ENCODE measurements around the gene SCLY. TPM values are rescaled to one million over a fixed set of nuclear protein-coding genes. Genes with fewer than 3 reads are reported as not detected.
A peak's percentile ranks its signal among the peaks of the same experiment; 100 is the strongest.

The SCLY gene
- total and polyA plus RNA-seq, 2 of the 13 experiments (the other 11 are each of a cell fraction or from before 2014, with no cell fraction given), result 27.9 to 38.6 TPM

- Histone ChIP-seq H3K4me2 (ENCODE audit: low read depth, low read length) (peak overlapping the region; percentile 95), H3K79me2 (ENCODE audit: insufficient read depth, low read length) (no peaks in the 10 kb centered on the region), H3K27ac (ENCODE audit: extremely low read length, insufficient read depth, low read length) (no peak overlapping the region), H2AFZ (ENCODE audit: low read length) (no peak overlapping the region), H3K27me3 (ENCODE audit: control insufficient read depth in 1 of 2, insufficient read depth in 2 of 2, low read length in 2 of 2) (peaks cover 9 to 40% of the 10 kb centered on the region in 2 experiments), H3K4me3 (replicated peaks in 1 of 3; ENCODE audit: insufficient read depth in 1 of 3, low read depth in 2 of 3, low read length in 3 of 3) (peak overlapping the region; percentile 51 to 73 (median 53)), H3K9me3 (ENCODE audit: low read length) (no peaks in the 10 kb centered on the region), H3K9ac (ENCODE audit: insufficient read depth, low read depth, low read length) (peak overlapping the region; percentile 50; the same call in 1 of the 2 replicates), H3K4me1 (ENCODE audit: insufficient read depth, low read length) (peaks cover 56% of the 10 kb centered on the region), H3K36me3 (replicated peaks in 1 of 2; ENCODE audit: control insufficient read depth in 1 of 2, insufficient read depth in 2 of 2, low read length in 2 of 2) (no peaks in the 10 kb centered on the region), H4K20me1 (ENCODE audit: insufficient read depth, low read length) (no peaks in the 10 kb centered on the region)
- intact Hi-C loops (cut with micrococcal nuclease; ENCODE audit: unreplicated experiment), result loop anchor here (1.0 to 5.0 kb wide), 4 partner anchors 46 to 249 kb away; partner anchors contain the start of genes SCLY and UBE2F
- ATAC-seq (peak; percentile 40), FAIRE-seq (no peak), DNase-seq (ENCODE audit: low spot score) (peak; percentile 52)
- CTCF ChIA-PET (ENCODE audit: low intra/inter-chr PET ratio, low total read pairs), result interaction anchor here (1.0 to 1.5 kb wide), 2 partner anchors 183 to 249 kb away, joined by 5 read pairs; no protein-coding TSS in a partner anchor
- no TSS peak for BruUV-seq (replicated peaks)
- in situ Hi-C loops (cut with HindIII; ENCODE audit: extremely low pct_ligation_motif_present, low pct_unique_long_range_greater_than_20kb), result loop anchor here (5.0 kb wide), 1 partner anchor 250 kb away; the partner anchor contains the start of gene RAMP1
- POLR2A ChIA-PET, result interaction anchor here (0.9 to 3.2 kb wide), 3 partner anchors 42 to 249 kb away, joined by 3 to 18 read pairs (median 4); partner anchors contain the start of gene SCLY
- WGBS (ENCODE audit: low lambda C conversion rate), result 65% methylated on average over 24 of the region's 28 CpGs
- TF ChIP-seq PHF5A (CRISPR knock-in tag; IDR thresholded peaks at IDR 0.05; ENCODE audit: low read depth, unreplicated experiment) (no peak), GRHL1 (CRISPR knock-in tag; conservative IDR thresholded peaks at IDR 0.05) (no peak), KMT2A (CRISPR knock-in tag; IDR thresholded peaks at IDR 0.05) (no peak), ZNF431 (CRISPR knock-in tag; IDR thresholded peaks at IDR 0.05; ENCODE audit: borderline replicate concordance, low read depth) (no peak; the same call in 1 of the 2 replicates), U2AF2 (IDR thresholded peaks at IDR 0.05; ENCODE audit: low read depth, low read length) (no peak), YEATS2 (CRISPR knock-in tag; IDR thresholded peaks at IDR 0.05; ENCODE audit: borderline replicate concordance) (no peak), E2F1 (CRISPR knock-in tag; IDR thresholded peaks at IDR 0.05) (no peak), SALL2 (CRISPR knock-in tag; IDR thresholded peaks at IDR 0.05) (no peak), ZNF777 (CRISPR knock-in tag; IDR thresholded peaks at IDR 0.05) (0 out of 2 replicates have a peak, but pooled peaks have one; percentile 48), ZNF496 (CRISPR knock-in tag; IDR thresholded peaks at IDR 0.05; ENCODE audit: insufficient replicate concordance) (no peak), ZNF878 (CRISPR knock-in tag; IDR thresholded peaks at IDR 0.05) (no peak), ZXDC (CRISPR knock-in tag; IDR thresholded peaks at IDR 0.05) (no peak; the same call in 1 of the 2 replicates), ATF5 (CRISPR knock-in tag; IDR thresholded peaks at IDR 0.05; ENCODE audit: low read depth) (no peak), DMAP1 (CRISPR knock-in tag; IDR thresholded peaks at IDR 0.05) (no peak), ZNF839 (CRISPR knock-in tag; IDR thresholded peaks at IDR 0.05; ENCODE audit: borderline replicate concordance) (no peak), KLF6 (CRISPR knock-in tag; IDR thresholded peaks at IDR 0.05) (no peak; the same call in 1 of the 2 replicates)
Observed at GRCh38 chr2:238106698-238107524, 46.1 kb downstream of the SCLY start.
